HG03469 (cell line): Measurements from ENCODE around the gene CTDSPL2.
"Not testable (repeated sequence)": the region's sequence is repeated elsewhere in the genome, so short reads cannot be mapped to it uniquely, and the experiment has no call there.

Source experiments
- ATAC-seq: cut with Tn5 transposase; IDR thresholded peaks from one replicate; pipeline ENCODE4 v1.9.1; 2021; ENCODE audit warnings: mild to moderate bottlenecking, moderate library complexity, moderate number of reproducible peaks; ENCODE audit not compliant: unreplicated experiment

The CTDSPL2 gene

GRCh38 chr15:44426975-44427755 is at the start of gene CTDSPL2:
Gene CTDSPL2, plus strand, starts transcription at chr15:44427629. Its CDS starts 31,386 bp downstream, at chr15:44459015.
- peak; percentile 84 for ATAC-seq

- no peak for ATAC-seq
Observed at GRCh38 chr15:44381236-44381635, 46.2 kb upstream of the CTDSPL2 start.

GRCh38 chr15:44385344-44385942 is 42.0 kb upstream of the CTDSPL2 start:
- ATAC-seq = no peak

- no peak for ATAC-seq
Observed at GRCh38 chr15:44394062-44394461, 33.4 kb upstream of the CTDSPL2 start.

- ATAC-seq = no peak
Observed at GRCh38 chr15:44394562-44394961, 32.9 kb upstream of the CTDSPL2 start.

- ATAC-seq = no peak
Observed at GRCh38 chr15:44397869-44398268, 29.6 kb upstream of the CTDSPL2 start.

- ATAC-seq = no peak
Observed at GRCh38 chr15:44414001-44414400, 13.4 kb upstream of the CTDSPL2 start.

GRCh38 chr15:44427756-44428724 is 611 bp downstream of the CTDSPL2 start:
- no peak for ATAC-seq

- no peak for ATAC-seq
Observed at GRCh38 chr15:44435893-44436667, 8.7 kb downstream of the CTDSPL2 start.

GRCh38 chr15:44438402-44438801 is 11.0 kb downstream of the CTDSPL2 start:
- ATAC-seq = no peak

- ATAC-seq = no peak
Observed at GRCh38 chr15:44441095-44441501, 13.7 kb downstream of the CTDSPL2 start.

GRCh38 chr15:44443515-44443914 is 16.1 kb downstream of the CTDSPL2 start:
- ATAC-seq = no peak

- ATAC-seq = no peak
Observed at GRCh38 chr15:44447772-44448376, 20.4 kb downstream of the CTDSPL2 start.

- no peak for ATAC-seq
Observed at GRCh38 chr15:44450172-44450571, 22.7 kb downstream of the CTDSPL2 start.

- ATAC-seq = not testable (repeated sequence)
Observed at GRCh38 chr15:44453578-44454283, 26.3 kb downstream of the CTDSPL2 start.

GRCh38 chr15:44458429-44458828 is 31.0 kb downstream of the CTDSPL2 start:
- ATAC-seq = no peak

GRCh38 chr15:44468709-44469385 is 41.4 kb downstream of the CTDSPL2 start:
- ATAC-seq = no peak

GRCh38 chr15:44471885-44472455 is 44.5 kb downstream of the CTDSPL2 start:
- no peak for ATAC-seq

- no peak for ATAC-seq
Observed at GRCh38 chr15:44479343-44479742, 51.9 kb downstream of the CTDSPL2 start.
